ENCODE measurements around the gene EME2.
"Not testable (repeated sequence)": the region's sequence is repeated elsewhere in the genome, so short reads cannot be mapped to it uniquely, and the experiment has no call there.

Gene EME2

DNA sequence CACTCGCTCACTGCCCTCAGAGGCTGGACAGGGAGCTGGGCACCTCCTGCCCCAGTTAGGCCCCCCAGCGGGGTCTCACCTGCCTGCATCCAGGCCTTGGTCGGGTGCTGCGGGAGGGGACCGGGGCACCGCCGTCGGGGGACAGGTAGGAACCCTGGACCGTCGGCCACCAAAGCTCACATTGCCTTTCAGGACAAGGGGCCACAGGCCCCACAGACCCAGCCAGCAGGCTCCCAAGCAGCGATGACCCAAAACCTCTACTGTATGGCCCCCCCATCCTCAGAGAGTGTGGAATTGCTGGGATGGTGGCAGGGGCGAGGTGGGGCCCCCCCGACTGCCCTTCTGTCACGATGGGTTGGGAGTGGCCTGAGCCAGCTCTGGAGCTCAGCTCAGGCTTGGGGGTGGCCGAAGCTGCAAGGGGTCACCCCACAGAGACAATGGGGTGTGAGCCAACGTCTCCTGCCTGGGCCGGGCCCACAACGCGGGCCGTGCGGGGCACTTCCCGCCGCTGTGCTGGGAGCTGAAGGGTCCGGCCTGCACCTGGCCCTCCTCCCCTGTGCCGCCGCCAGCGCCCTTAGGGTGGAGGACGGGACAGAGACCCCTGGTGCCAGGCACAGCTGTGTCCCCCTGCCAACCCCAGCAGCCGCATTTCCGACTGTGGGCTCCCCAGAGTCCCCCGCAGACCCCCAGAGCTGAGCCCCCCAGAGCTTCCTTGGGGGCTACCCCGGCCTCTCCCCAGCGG lies 20.4 kb downstream of the EME2 start:
- no peak for DNase-seq

DNA sequence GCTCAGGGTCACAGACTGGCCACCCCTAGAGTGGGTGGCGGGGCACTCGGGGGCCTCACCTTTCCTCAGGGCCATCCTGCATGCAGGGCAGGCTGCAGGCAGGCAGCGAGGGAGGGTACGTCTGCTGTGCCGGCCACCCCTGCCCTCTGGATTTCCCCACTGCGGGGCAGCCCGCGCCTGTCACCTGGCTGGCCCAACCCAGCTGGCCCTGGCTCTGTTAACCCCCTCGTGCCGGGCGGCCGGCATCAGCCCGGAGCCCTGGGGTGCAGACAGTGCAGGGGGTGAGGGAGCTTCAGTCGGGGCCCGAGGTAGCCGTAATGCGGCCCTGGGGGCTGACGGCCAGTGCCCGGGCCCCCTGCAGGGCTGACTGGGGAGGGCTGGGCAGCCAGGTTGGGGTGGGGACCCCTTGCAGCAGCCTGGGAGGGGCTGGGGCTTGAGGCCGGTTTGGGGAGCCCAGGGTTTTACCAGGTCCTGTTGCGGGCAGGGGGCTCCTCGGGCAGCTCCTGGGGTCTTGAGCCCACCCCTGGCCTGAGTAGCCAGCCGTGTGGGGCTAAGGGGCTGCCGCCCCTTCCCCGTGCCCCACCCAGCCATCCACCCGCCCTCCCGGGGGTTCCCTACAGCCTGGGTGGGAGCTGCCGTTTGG lies 21.1 kb downstream of the EME2 start, which contains the start of gene IGFALS:
TSS of gene IGFALS (minus strand) at position 128 of the 643 bp plus-strand sequence. CDS start at position 75, 53 bp downstream.
- DNase-seq: no peak

DNA sequence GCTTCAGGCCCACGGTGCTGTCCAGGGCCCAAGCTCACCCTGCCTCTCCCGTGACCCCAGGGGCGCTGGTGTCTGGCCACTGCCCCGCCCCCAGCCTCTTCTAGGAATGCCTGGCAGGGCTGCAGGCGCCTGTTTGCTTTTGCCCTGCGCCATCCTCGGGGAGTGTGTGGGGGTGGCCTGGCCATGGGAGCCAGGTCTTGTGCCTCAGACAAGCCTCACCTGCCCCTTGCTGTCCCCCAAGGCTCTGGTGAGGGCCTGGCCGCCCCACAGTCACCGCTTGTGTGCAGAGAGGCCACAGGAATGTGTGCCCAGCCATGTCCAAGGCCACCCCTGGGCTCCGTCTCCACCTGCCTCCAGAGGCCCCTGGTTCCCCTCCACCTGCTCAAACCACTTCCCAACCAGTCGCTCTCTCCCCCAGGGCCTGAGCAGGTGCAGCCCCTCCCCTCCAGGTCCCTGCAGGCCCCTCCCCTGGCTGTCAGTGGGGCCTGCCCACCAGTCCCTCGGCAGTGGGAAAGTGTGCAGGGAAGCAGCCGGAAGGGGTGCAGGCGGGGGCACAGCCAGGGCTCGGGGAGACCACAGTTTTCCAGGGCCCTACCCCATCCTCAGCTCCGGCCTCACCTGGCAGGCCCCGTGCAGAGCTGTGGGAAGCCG lies 21.7 kb downstream of the EME2 start:
- DNase-seq: no peak

DNA sequence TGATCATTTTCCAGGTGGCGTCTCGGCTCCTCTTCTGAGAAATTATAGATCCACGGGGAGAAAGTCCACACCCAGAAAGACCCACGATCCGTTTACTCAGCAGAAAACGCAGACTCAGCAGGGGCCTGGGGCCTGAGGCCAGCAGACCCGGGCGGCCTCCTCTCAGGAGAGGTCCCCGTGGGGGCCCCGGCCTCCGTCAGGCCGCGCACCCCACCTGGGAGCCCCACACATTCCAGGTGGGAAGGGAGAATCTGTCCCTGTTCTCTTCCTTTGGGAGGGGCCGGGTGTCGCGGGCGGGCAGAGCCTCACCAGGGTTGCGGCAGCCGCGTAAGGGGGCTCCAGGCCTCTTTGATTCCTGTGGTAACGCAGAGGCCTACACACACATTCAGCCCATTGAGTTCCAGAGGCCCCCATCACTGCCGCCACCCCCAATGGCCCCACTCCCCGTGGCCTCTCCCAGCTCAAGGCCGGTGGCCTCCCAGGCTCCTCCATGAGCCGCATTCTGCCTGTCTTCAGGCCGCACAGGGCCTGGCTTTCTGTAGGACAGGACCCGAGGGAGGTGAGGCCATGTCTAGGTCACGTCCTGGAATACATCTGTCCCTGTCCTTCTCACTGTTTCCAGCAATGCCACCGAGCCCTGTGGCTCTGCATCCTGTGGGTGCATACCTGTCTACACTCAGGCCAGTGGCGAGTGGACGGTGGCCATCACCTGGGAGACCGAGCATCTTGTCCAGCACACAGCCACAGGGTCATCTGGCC lies 22.5 kb downstream of the EME2 start:
- no peak for DNase-seq

DNA sequence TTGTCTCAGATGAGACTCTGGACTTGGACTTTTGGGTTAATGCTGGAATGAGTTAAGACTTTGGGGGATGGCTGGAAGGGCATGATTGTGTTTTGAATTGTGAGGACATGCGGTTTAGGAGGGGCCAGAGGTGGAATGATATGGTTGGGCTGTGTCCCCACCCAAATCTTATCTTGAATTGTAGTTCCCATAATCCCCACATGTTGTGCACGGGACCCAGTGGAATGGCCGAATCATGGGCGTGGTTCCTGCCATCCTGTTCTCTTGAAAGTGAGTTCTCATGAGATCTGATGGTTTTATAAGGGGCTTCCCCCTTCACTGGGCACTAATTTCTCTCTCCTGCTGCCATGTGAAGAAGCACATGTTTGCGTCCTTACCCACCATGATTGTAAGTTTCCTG lies 26.7 kb downstream of the EME2 start:
- DNase-seq: not testable (repeated sequence)

DNA sequence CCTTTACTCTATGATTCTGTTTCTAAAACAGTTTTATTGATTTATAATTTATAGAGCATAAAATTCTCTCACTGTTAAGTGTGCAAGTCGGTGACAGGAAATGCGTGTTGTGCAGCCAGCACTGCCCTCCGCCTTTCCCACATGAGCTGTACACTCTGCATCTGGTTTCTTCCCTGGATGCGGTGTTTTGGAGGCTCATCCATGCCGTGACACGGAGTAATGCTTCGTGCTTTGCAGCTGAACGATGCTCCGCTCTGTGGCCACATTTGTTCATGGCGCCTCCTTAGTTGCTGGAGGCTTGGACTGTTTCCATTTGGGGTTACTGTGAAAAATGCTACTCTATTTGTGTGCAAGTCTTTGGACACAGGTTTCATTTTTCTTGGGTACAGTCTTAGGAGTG lies 28.1 kb downstream of the EME2 start:
- DNase-seq: no peak

DNA sequence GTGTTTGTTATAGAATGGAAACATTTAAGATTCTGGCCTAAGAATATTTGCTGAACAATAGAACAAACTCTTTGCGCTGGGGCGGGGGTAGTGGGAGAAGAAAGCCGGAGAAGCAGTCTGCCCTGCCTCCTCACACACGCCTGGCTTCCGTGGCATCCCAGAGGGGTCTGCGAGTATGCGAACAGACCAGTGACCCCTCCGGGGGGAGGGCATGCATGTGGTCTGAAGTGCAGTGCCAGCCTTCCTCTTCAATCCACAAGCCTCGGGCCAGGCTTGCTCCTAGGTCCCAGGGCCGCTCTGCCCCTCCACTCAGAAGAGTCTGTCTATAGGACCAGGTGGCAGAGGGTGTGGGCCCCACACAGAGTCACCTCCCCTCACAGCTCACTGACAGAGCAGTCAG lies 35.0 kb downstream of the EME2 start:
- no peak for DNase-seq

DNA sequence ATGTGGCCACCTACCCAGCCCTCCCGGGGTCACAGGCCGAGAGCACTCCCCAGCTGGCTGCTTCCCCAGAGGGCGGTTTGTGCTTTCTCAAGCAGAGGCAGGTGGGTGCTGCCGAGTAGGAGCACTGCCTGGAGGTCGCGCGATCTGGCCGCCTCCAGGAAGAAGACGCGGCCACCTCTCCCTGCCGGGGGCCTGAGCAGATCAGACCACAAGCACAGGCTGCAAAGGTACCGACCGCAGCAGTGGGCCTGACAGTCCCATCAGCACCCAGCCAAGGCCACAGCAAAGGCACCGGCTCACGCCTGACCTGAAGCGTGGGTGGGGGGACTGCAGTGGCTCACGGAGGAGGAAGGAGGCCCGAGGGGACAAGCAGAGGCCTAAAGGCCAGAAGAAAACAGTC lies 36.1 kb downstream of the EME2 start:
- no peak for DNase-seq

DNA sequence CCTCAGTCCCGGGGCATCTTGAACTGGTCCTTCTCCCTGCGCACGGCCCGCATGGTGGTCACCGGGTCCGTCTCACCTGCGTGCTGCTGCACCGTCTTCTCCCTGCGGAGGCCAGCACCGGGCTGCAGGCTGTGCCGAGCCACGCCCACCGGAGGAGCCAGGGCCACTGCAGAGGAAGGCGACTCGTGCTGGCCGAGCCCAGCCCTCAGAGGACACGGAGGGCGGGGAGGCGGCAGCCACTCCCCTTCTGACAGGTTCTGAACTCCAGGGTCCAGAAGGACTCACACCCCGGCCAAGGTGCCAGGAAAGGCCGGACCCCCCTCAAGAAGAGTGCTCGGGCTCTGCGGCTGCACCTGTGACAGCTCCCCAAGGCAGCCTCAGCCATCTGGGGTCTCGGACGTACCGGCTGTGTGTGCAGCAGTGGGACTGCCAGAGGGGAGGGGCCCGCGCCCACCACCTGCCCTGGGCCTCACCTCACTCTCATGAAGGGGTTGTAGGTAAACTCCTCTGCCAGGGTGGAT lies 36.7 kb downstream of the EME2 start:
- no peak for DNase-seq

DNA sequence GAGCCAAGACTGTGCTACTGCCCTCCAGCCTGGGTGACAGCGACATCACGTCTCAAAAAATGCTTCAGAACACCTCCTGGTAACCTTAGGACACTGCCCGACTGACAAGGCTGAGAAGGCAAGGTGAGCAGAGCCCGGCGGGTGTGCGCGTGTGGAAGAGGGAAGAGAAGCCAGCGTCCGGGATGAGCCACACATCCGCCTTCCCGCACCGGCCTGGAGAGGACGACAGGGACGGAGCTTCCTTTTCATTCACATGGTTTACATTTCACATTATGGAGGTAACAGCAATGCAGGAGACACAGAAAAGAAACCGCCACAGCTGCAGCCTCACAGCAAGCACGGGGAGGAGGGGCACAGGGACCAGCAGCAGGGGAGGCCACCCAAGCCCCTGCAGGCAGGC lies 37.5 kb downstream of the EME2 start:
- no peak for DNase-seq

DNA sequence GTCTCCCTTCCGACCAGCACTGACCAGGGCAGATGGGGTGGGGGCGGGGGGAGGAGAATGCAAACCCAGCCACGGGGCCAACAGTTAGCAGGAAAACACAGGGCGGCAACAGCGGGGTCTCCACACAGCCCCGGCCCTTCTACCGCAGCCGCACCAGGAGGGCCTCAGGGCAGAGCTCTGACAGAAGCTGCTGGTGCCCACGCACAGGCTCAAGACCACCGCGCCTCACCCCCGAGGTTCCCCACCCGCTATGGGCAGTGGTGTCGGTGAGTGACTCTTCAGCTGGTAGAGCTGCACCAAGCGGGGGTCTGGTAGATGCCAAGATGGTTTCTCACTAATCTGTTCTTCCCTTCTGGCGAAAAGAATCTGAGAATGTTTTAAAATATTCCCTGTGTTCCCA lies 37.9 kb downstream of the EME2 start:
- no peak for DNase-seq

DNA sequence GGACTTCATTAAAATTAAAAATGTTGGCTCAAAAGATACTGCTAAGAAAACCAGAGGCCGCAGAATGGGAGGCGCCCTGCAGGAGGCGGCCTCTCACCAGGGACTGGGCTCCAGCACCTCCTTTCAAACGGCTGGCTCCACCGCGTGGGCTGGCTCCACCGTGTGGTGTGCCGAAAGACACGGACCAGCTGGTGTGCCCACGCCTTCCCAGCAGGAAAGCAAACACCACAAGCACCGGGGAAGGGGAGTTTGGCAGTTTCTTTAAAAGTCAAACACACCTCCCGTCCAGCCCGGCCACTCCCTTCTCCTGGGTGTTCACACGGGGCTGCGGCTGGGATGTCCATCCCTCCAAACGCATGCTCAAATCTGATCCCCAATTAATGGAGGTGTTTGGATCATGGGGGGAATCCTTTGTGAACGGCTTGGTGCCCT lies 40.1 kb downstream of the EME2 start:
- peak; percentile 43 to 54 for DNase-seq

DNA sequence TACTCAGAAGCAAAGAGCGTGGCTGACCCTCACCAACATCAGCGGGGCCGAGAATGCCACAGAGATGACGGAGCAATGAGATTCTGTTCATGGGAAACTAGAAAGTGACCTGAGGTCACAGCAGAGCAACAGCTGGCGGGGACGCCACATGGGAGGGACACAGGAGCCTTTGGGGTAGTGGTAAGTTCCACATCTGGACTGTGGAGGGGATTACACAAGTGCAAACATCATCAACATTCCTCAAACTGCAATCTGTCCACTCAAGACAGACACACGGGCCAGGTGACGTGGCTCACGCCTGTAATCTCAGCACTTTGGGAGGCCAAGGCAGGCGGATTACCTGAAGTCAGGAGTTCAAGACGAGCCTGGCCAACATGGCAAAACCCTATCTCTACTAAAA lies 42.9 kb downstream of the EME2 start:
- no peak for DNase-seq

DNA sequence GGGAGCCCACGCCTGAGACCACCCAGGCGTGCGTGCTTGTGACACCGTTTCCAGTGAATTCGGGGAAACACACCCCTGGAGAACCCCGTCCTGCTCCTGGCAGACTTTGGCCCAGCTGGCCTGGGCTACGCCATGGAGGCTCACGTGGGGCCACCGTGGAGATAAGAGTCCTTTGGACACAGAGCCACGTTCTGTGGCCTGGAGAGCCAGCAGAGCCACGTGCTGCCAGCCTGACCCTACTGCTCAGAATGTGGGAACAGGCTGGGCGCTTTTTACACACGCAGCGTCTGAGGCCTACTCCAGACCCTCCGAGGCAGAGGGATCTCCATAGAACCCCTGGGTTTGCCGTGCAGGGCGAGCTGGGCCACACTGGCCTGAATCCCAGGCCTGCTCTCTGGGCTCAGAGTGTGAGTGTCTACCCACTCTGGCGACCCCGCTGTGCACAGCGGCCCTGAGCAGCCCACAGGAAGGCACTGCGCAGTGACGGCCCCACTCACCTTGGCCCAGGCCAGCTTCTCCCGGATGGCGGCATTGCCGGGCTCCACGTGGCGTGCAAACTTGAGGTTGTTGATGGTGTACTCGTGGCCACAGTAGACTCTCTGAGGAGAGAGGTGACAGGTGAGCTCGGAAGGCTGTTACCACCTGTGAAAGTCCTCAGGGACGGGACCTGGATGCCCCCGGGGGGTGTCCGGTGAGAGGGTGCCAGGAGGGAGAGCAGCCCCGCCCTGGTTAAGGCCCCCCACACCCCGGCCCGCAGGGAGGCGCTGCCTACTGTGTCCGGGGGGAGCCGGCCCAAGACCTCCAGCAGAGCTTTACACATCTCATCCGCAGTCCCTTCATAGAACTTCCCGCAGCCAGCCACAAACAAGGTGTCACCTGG lies 44.0 kb downstream of the EME2 start:
- no peak for DNase-seq

DNA sequence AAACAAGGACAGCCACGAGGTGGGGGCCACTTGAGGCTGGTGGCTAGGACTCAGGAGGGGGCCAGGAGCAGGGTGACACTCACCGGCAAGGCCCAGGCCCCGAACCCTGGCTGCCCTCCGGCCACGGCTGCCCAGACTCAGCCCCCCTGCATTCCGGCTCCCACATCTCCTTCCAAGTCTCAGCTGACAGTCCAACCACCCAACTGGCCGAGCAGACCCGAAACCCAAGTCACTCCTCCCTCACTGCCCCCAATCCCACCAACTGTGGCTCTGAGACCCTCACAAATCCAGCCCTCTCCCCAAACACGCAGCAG lies 44.6 kb downstream of the EME2 start:
- no peak for DNase-seq

DNA sequence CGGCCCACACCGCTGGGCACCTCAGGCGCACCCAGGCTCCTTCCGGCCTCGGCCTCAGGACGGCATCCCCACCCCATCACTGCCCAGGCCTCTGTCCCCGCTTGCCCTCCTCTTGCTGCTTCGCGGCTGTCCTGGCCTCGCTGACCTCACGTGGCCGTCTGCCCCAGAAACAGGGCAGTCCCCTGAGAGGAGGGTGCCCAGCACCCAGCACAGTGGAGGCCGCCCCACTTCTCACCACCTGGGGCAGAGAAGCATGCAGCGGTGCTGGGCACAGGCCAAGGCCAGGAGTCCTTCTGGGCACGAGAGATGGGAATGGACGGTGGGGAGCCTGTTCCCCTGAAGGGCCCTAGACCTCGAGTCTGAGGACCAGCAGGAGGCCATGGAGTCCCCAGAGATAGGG lies 45.1 kb downstream of the EME2 start:
- no peak for DNase-seq

DNA sequence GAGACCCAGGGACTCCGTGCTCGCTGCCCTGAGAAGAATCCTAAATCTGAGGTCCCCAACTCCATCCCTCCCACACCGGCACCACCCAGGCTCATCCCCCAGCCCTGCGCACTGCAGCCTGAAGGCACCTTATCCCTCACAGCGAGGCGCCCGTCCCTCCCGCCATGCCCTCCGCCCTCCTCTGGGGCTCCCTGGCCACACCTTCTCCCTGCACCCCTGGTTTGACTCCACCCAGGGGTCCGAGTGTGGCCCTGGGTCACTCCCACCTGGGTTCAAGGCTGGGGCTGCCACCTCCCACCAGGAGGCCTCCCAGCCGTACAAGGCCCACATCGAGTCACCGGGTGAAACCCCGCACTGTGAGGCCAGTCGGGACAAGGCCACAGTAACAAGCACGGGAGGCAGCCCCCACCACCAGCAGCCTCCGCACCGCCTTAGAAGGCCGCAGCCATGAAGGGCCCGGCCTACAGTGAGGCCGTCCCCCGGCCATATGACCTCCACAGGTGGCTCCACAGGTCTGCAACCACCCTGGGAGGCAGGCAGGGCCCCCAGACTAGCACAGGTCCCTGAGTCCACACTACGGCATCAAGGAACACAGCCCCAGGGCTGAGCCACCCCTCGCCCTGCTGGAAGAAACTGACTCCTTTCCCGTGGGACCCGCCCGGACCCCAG lies 45.7 kb downstream of the EME2 start:
- no peak for DNase-seq

DNA sequence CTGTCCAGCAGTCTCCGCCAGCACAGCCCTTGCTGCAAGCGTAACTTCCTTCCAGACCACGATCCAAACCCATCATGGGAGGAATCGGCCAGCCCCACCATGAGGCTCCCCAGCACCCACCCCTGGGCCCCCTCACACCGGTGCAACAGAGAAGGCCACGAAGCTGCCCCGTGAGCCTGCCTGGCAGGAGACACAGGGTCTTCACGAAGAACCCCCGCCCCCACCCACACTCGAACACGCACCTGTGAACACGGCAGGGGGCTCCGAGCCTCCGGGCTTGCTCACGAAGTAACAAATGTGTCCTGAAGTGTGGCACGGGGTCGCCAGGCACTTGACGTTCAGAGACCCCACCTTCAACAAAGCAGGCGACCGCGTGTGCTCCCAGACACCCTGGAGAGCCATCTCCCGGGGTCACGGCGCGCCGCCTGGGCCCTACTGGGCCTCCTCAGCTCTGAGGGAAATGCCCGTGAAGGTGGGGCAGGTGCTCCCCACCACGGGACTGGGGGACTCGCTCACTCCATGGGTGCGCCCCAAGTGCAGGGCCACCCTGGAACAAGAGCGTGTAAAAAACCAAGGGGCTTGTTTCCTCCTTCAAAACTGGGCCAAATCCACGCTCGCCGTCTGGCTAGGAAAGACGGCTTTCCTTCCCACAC lies 46.4 kb downstream of the EME2 start:
- DNase-seq: no peak

DNA sequence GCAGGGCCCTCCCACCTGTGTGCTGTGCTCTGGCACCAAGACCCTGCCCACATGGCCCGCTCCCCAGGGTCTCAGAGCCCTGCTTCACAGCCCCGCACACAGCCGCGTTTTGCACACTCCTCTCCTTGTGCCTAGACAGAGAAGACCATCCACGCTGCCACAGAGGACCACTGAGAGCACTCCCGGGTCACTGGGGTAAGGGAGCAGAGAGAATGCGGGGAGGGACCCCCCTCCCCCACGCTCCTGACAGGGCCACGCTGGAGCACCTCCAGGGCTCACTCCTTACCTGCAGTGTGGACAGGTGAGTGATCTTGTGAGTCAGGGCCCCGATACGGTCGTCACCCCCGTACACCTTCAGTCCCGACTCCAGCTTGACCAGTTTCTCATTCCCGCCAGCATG lies 47.0 kb downstream of the EME2 start:
- no peak for DNase-seq

DNA sequence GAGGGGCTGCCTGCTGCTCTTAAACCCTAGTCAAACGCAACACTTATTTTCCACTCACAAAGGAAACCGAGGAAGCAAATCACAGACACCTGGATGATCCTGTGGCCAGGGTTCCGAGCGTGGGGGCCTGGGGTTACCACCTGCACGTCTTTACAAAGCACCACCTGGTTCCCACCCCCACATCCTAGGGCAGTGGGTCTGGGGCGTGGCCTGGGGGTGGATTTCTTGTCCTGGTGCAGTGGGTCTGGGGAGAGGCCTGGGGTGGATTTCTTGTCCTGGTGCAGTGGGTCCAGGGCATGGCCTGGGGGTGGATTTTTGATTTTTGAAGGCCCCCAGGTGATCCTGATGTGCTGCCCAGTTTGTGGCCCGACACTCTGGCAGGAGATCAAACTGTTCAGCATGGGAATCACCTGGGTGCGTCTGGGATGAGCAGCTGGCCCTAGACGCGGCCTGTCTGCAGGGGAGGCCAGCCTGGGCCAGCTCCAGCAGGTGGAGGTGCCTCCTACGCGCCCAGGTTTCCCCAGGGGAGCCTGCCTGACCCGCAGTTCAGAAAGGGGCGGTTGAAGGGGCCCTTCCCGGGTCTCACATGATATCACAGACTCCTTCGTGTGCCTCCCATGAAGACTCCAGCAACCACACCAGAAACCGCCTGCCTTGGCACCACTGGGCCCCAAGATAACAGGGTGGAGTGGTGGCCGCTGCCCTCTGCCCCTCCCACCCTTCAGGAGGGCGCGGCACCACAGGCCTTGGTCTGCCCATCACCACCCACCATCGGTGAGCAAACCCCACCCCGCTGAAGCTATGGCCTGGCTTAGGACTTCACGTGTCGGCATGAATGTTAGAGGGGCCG lies 47.7 kb downstream of the EME2 start:
- DNase-seq: no peak
